HCT116 (cell line): Measurements from ENCODE around the gene SHROOM3.

Experiments used
- EZH2 ChIP-seq: fragments of 200-600 bp; sonication (generic); IDR thresholded peaks from 2 replicates; pipeline ENCODE4 v1.6.1; 2017; ENCODE audit warnings: antibody characterized with exemption, mixed run types
- EZH2phosphoT487 ChIP-seq: fragments of 200-600 bp; IDR thresholded peaks from 2 replicates; pipeline ENCODE4 v1.6.1; 2018; ENCODE audit warnings: antibody characterized with exemption, borderline replicate concordance
- JUND ChIP-seq: IDR thresholded peaks from 2 replicates; pipeline ENCODE4 v1.6.1; 2012
- POLR2A ChIP-seq: IDR thresholded peaks from 2 replicates; pipeline ENCODE4 v1.7.0; 2011; ENCODE audit warnings: borderline replicate concordance; ENCODE audit not compliant: insufficient read depth, insufficient read length; ENCODE audit errors: extremely low read depth
- SIN3A ChIP-seq: IDR thresholded peaks from 2 replicates; pipeline ENCODE4 v1.6.1; 2012; ENCODE audit warnings: low read depth
- SP1 ChIP-seq: IDR thresholded peaks from 2 replicates; pipeline ENCODE4 v1.6.1; 2012; ENCODE audit warnings: low read depth
- TCF7L2 ChIP-seq: IDR thresholded peaks from 2 replicates; pipeline ENCODE4 v1.7.0; 2011; ENCODE audit warnings: borderline replicate concordance, inconsistent platforms; ENCODE audit not compliant: insufficient read depth, insufficient read length; ENCODE audit errors: extremely low read depth
- ZNF274 ChIP-seq: fragments of 200-500 bp; sonication (Bioruptor generic); IDR thresholded peaks from 2 replicates; pipeline ENCODE4 v1.6.1; 2014; ENCODE audit warnings: mild to moderate bottlenecking, low read depth, low read length, inconsistent platforms
- TF ChIP-seq, protein P1 (sequence below): IDR thresholded peaks from 2 replicates; pipeline ENCODE4 v1.6.1; 2011; ENCODE audit warnings: mild to moderate bottlenecking, low read length, moderate library complexity; ENCODE audit not compliant: insufficient replicate concordance; ENCODE audit errors: extremely low read depth
- TF ChIP-seq, protein P2 (sequence below), 3 experiments: fragments of 200-600 bp in 1 of 3; sonication (generic) in 1 of 3; IDR thresholded peaks in 2 of 3; conservative IDR thresholded peaks in 1 of 3; 2 replicates each; pipeline ENCODE4 v1.5.1; 2012 to 2017; ENCODE audit warnings: low read depth in 2 of 3, low read length in 2 of 3, antibody characterized with exemption in 1 of 3, borderline replicate concordance in 1 of 3, control low read depth in 1 of 3, mild to moderate bottlenecking in 1 of 3, mixed read lengths in 1 of 3, mixed run types in 1 of 3, moderate library complexity in 1 of 3; ENCODE audit not compliant: insufficient read depth in 1 of 3
- TF ChIP-seq, protein P3 (sequence below): IDR thresholded peaks from 2 replicates; pipeline ENCODE4 v1.6.1; 2012

DNA sequence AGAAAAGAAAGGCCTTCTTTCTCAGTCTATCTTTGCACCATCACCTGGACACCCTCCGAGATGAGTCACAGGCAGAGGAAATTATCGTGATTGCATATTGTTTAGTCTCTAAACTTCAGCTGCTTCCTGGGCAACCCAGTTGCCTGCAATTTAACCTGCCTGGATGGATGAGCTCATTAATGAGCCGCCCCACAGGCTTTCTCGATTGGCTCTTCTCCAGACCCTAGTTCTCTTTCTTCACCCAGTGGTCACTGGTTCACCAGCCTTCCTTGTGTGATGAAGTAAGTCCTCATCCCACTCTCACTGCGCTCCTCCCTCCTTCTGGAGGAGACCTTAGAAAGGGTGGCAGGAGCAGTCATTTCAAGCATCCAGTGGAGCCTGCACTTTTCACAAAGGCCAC is 368.5 kb downstream of the SHROOM3 start:
- TF ChIP-seq, protein P1, sequence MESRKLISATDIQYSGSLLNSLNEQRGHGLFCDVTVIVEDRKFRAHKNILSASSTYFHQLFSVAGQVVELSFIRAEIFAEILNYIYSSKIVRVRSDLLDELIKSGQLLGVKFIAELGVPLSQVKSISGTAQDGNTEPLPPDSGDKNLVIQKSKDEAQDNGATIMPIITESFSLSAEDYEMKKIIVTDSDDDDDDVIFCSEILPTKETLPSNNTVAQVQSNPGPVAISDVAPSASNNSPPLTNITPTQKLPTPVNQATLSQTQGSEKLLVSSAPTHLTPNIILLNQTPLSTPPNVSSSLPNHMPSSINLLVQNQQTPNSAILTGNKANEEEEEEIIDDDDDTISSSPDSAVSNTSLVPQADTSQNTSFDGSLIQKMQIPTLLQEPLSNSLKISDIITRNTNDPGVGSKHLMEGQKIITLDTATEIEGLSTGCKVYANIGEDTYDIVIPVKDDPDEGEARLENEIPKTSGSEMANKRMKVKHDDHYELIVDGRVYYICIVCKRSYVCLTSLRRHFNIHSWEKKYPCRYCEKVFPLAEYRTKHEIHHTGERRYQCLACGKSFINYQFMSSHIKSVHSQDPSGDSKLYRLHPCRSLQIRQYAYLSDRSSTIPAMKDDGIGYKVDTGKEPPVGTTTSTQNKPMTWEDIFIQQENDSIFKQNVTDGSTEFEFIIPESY: no peak
- no peak for TF ChIP-seq ZNF274
- TF ChIP-seq EZH2phosphoT487: no peak
- TF ChIP-seq, protein P2, sequence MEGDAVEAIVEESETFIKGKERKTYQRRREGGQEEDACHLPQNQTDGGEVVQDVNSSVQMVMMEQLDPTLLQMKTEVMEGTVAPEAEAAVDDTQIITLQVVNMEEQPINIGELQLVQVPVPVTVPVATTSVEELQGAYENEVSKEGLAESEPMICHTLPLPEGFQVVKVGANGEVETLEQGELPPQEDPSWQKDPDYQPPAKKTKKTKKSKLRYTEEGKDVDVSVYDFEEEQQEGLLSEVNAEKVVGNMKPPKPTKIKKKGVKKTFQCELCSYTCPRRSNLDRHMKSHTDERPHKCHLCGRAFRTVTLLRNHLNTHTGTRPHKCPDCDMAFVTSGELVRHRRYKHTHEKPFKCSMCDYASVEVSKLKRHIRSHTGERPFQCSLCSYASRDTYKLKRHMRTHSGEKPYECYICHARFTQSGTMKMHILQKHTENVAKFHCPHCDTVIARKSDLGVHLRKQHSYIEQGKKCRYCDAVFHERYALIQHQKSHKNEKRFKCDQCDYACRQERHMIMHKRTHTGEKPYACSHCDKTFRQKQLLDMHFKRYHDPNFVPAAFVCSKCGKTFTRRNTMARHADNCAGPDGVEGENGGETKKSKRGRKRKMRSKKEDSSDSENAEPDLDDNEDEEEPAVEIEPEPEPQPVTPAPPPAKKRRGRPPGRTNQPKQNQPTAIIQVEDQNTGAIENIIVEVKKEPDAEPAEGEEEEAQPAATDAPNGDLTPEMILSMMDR (IDR thresholded peaks at IDR 0.05 in 2 of 3, conservative IDR thresholded peaks at IDR 0.05 in 1 of 3; ENCODE audit: borderline replicate concordance in 1 of 3, insufficient read depth in 1 of 3, low read depth in 2 of 3, low read length in 2 of 3): no peak
- TF ChIP-seq JUND: no peak
- no peak for TF ChIP-seq SIN3A
- no peak for TF ChIP-seq TCF7L2
- no peak for TF ChIP-seq POLR2A
- TF ChIP-seq EZH2: no peak
- TF ChIP-seq, protein P3, sequence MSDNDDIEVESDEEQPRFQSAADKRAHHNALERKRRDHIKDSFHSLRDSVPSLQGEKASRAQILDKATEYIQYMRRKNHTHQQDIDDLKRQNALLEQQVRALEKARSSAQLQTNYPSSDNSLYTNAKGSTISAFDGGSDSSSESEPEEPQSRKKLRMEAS: no peak
- no peak for TF ChIP-seq SP1
